ENCODE results near the gene PRRT3. TPM values are rescaled to one million over a fixed set of nuclear protein-coding genes. Genes with fewer than 3 reads are reported as not detected.

The PRRT3 gene
- total and polyA plus RNA-seq, 2 of the 13 experiments (the other 11 are each of a cell fraction or from before 2014, with no cell fraction given): 0.22 to 0.44 TPM

DNA sequence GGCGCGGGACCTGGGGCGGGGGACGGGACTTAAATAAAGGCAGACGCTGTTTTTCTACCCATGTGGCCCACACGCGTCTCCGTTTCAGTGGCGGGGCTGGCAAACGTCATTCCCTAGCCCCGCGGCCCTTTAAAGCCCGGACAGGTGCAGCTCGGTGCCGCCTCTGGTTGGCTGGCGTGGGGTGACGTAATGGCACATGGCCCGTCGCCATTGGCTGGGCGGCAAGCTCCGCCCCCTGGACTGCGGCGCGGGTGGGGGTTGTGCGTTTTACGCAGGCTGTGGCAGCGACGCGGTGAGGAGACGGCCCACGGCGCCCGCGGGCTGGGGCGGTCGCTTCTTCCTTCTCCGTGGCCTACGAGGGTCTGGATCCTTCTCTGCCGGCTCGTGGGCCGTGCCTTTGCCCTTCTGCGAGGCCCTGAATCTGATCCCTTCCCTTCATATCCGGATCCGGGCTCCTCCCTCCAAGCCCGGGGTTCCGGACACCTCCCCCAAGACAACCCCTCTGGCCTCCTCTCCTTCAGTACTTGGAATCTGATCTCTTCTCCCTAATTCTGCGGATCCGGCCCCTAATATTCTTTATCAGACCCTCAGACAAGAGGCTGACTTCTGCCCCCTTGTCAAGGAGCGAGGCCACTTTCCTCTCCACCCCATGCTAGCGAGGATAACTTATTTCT lies 18.5 kb downstream of the PRRT3 start, which contains the start of gene CRELD1 (continued):
- TF ChIP-seq, protein P1, sequence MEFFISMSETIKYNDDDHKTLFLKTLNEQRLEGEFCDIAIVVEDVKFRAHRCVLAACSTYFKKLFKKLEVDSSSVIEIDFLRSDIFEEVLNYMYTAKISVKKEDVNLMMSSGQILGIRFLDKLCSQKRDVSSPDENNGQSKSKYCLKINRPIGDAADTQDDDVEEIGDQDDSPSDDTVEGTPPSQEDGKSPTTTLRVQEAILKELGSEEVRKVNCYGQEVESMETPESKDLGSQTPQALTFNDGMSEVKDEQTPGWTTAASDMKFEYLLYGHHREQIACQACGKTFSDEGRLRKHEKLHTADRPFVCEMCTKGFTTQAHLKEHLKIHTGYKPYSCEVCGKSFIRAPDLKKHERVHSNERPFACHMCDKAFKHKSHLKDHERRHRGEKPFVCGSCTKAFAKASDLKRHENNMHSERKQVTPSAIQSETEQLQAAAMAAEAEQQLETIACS (CRISPR knock-in tag; IDR thresholded peaks at IDR 0.05): no peak
- no peak for TF ChIP-seq SKI (IDR thresholded peaks at IDR 0.05; ENCODE audit: partially characterized antibody)
- no peak for TF ChIP-seq SNRNP70 (IDR thresholded peaks at IDR 0.05; ENCODE audit: low read depth, low read length)
- no peak for TF ChIP-seq NBN (conservative IDR thresholded peaks at IDR 0.05)
- TF ChIP-seq, protein P2, sequence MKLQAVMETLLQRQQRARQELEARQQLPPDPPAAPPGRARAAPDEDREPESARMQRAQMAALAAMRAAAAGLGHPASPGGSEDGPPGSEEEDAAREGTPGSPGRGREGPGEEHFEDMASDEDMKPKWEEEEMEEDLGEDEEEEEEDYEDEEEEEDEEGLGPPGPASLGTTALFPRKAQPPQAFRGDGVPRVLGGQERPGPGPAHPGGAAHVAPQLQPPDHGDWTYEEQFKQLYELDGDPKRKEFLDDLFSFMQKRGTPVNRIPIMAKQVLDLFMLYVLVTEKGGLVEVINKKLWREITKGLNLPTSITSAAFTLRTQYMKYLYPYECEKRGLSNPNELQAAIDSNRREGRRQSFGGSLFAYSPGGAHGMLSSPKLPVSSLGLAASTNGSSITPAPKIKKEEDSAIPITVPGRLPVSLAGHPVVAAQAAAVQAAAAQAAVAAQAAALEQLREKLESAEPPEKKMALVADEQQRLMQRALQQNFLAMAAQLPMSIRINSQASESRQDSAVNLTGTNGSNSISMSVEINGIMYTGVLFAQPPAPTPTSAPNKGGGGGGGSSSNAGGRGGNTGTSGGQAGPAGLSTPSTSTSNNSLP (IDR thresholded peaks at IDR 0.05; ENCODE audit: low read depth, low read length): no peak
- TF ChIP-seq, protein P3, sequence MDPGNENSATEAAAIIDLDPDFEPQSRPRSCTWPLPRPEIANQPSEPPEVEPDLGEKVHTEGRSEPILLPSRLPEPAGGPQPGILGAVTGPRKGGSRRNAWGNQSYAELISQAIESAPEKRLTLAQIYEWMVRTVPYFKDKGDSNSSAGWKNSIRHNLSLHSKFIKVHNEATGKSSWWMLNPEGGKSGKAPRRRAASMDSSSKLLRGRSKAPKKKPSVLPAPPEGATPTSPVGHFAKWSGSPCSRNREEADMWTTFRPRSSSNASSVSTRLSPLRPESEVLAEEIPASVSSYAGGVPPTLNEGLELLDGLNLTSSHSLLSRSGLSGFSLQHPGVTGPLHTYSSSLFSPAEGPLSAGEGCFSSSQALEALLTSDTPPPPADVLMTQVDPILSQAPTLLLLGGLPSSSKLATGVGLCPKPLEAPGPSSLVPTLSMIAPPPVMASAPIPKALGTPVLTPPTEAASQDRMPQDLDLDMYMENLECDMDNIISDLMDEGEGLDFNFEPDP (CRISPR knock-in tag; conservative IDR thresholded peaks at IDR 0.05): no peak
- no peak for TF ChIP-seq ARHGAP35 (CRISPR knock-in tag; IDR thresholded peaks at IDR 0.05; ENCODE audit: borderline replicate concordance)
- TF ChIP-seq, protein P4, sequence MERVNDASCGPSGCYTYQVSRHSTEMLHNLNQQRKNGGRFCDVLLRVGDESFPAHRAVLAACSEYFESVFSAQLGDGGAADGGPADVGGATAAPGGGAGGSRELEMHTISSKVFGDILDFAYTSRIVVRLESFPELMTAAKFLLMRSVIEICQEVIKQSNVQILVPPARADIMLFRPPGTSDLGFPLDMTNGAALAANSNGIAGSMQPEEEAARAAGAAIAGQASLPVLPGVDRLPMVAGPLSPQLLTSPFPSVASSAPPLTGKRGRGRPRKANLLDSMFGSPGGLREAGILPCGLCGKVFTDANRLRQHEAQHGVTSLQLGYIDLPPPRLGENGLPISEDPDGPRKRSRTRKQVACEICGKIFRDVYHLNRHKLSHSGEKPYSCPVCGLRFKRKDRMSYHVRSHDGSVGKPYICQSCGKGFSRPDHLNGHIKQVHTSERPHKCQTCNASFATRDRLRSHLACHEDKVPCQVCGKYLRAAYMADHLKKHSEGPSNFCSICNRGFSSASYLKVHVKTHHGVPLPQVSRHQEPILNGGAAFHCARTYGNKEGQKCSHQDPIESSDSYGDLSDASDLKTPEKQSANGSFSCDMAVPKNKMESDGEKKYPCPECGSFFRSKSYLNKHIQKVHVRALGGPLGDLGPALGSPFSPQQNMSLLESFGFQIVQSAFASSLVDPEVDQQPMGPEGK (CRISPR knock-in tag; IDR thresholded peaks at IDR 0.05): peak; percentile 62; the same call in 1 of the 2 replicates
- TF ChIP-seq, protein P5, sequence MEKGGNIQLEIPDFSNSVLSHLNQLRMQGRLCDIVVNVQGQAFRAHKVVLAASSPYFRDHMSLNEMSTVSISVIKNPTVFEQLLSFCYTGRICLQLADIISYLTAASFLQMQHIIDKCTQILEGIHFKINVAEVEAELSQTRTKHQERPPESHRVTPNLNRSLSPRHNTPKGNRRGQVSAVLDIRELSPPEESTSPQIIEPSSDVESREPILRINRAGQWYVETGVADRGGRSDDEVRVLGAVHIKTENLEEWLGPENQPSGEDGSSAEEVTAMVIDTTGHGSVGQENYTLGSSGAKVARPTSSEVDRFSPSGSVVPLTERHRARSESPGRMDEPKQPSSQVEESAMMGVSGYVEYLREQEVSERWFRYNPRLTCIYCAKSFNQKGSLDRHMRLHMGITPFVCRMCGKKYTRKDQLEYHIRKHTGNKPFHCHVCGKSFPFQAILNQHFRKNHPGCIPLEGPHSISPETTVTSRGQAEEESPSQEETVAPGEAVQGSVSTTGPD (CRISPR knock-in tag; IDR thresholded peaks at IDR 0.05): peak; percentile 68; the same call in 1 of the 2 replicates
- TF ChIP-seq KLF12 (CRISPR knock-in tag; IDR thresholded peaks at IDR 0.05; ENCODE audit: borderline replicate concordance): no peak
- 0 out of 2 replicates have a peak, but pooled peaks have one; percentile 11 for TF ChIP-seq NR1H2 (CRISPR knock-in tag; IDR thresholded peaks at IDR 0.05; ENCODE audit: borderline replicate concordance, low read depth)
- TF ChIP-seq REXO4 (CRISPR knock-in tag; IDR thresholded peaks at IDR 0.05; ENCODE audit: borderline replicate concordance): no peak
- no peak; the same call in 1 of the 2 replicates for TF ChIP-seq ZNF562 (CRISPR knock-in tag; IDR thresholded peaks at IDR 0.05; ENCODE audit: borderline replicate concordance)
- no peak; the same call in 1 of the 2 replicates for TF ChIP-seq DNMT3B (CRISPR knock-in tag; conservative IDR thresholded peaks at IDR 0.05)
- 0 out of 2 replicates have a peak, but pooled peaks have one; percentile 23 for TF ChIP-seq ZC3H13 (CRISPR knock-in tag; IDR thresholded peaks at IDR 0.05)
- peak; percentile 92 for TF ChIP-seq RFXANK (CRISPR knock-in tag; IDR thresholded peaks at IDR 0.05)
- peak; percentile 79; the same call in 1 of the 2 replicates for TF ChIP-seq NKX3-1 (CRISPR knock-in tag; IDR thresholded peaks at IDR 0.05)
- no peak for TF ChIP-seq IRX3 (CRISPR knock-in tag; IDR thresholded peaks at IDR 0.05; ENCODE audit: borderline replicate concordance, low read depth)
- peak; percentile 80; the same call in 1 of the 2 replicates for TF ChIP-seq MIER3 (CRISPR knock-in tag; IDR thresholded peaks at IDR 0.05; ENCODE audit: borderline replicate concordance)
- peak; percentile 86 for TF ChIP-seq NFKB2 (CRISPR knock-in tag; IDR thresholded peaks at IDR 0.05; ENCODE audit: borderline replicate concordance)
- TF ChIP-seq BRCA1 (CRISPR knock-in tag; IDR thresholded peaks at IDR 0.05): no peak
- TF ChIP-seq RFXAP (CRISPR knock-in tag; IDR thresholded peaks at IDR 0.05; ENCODE audit: borderline replicate concordance): peak; percentile 89; the same call in 1 of the 2 replicates
- no peak for TF ChIP-seq ZKSCAN5 (CRISPR knock-in tag; IDR thresholded peaks at IDR 0.05)

All from HepG2 (cell line).